ENCODE measurements around the gene L3MBTL4. TPM values are rescaled to one million over a fixed set of nuclear protein-coding genes. Genes with fewer than 3 reads are reported as not detected.

The L3MBTL4 gene
- total RNA-seq, 1 donor from 2014 or later, result under 0.01 TPM

DNA sequence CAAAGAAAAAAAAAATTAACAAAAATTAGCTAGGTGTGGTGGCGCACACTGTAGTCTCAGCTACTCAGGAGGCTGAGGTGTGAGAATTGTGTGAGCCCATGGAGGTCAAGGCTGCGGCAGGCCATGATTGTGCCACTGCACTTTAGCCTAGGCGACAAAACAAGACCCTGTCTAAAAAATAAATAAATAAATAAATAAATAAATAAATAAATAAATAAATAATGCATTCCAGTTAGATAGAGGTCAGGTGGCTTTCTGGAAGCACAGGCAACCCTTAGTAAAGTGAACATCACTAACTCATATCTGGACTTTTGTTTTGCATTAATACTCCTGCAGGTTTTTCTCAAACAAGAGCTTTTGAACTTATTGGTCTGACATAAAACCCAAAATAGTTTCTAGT is 206.8 kb downstream of the L3MBTL4 start:
- H3K36me3 ChIP-seq (ENCODE audit: control insufficient read depth, insufficient read depth, low read length), result no peaks in the 10 kb centered on the region
- H3K27me3 ChIP-seq (ENCODE audit: control insufficient read depth, insufficient read depth, low read length), result no peaks in the 10 kb centered on the region
- TF ChIP-seq, protein P1, sequence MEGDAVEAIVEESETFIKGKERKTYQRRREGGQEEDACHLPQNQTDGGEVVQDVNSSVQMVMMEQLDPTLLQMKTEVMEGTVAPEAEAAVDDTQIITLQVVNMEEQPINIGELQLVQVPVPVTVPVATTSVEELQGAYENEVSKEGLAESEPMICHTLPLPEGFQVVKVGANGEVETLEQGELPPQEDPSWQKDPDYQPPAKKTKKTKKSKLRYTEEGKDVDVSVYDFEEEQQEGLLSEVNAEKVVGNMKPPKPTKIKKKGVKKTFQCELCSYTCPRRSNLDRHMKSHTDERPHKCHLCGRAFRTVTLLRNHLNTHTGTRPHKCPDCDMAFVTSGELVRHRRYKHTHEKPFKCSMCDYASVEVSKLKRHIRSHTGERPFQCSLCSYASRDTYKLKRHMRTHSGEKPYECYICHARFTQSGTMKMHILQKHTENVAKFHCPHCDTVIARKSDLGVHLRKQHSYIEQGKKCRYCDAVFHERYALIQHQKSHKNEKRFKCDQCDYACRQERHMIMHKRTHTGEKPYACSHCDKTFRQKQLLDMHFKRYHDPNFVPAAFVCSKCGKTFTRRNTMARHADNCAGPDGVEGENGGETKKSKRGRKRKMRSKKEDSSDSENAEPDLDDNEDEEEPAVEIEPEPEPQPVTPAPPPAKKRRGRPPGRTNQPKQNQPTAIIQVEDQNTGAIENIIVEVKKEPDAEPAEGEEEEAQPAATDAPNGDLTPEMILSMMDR (IDR thresholded peaks at IDR 0.05; ENCODE audit: insufficient read depth, low read length, severe bottlenecking), result no peak
- FAIRE-seq (no peak), DNase-seq (ENCODE audit: low read depth) (no peak)
- no peak overlapping the region for H3K4me3 ChIP-seq (ENCODE audit: low read depth, low read length)

- TF ChIP-seq, protein P1 (IDR thresholded peaks at IDR 0.05; ENCODE audit: insufficient read depth, low read length, severe bottlenecking), result no peak
- no peaks in the 10 kb centered on the region for H3K36me3 ChIP-seq (ENCODE audit: control insufficient read depth, insufficient read depth, low read length)
- H3K4me3 ChIP-seq (ENCODE audit: low read depth, low read length), result no peak overlapping the region
- FAIRE-seq, result no peak
- no peaks in the 10 kb centered on the region for H3K27me3 ChIP-seq (ENCODE audit: control insufficient read depth, insufficient read depth, low read length)
- no peak for DNase-seq (ENCODE audit: low read depth)
Observed at GRCh38 chr18:6207116-6207515, 207.6 kb downstream of the L3MBTL4 start.

- TF ChIP-seq, protein P1 (IDR thresholded peaks at IDR 0.05; ENCODE audit: insufficient read depth, low read length, severe bottlenecking), result no peak
- H3K27me3 ChIP-seq (ENCODE audit: control insufficient read depth, insufficient read depth, low read length), result no peaks in the 10 kb centered on the region
- FAIRE-seq (no peak), DNase-seq (ENCODE audit: low read depth) (no peak)
- H3K36me3 ChIP-seq (ENCODE audit: control insufficient read depth, insufficient read depth, low read length), result no peaks in the 10 kb centered on the region
- no peak overlapping the region for H3K4me3 ChIP-seq (ENCODE audit: low read depth, low read length)
Observed at GRCh38 chr18:6205706-6206105, 209.0 kb downstream of the L3MBTL4 start.

- TF ChIP-seq, protein P1 (IDR thresholded peaks at IDR 0.05; ENCODE audit: insufficient read depth, low read length, severe bottlenecking), result no peak
- no peaks in the 10 kb centered on the region for H3K27me3 ChIP-seq (ENCODE audit: control insufficient read depth, insufficient read depth, low read length)
- no peak for DNase-seq (ENCODE audit: low read depth)
Observed at GRCh38 chr18:6204476-6204875, 210.2 kb downstream of the L3MBTL4 start.

DNA sequence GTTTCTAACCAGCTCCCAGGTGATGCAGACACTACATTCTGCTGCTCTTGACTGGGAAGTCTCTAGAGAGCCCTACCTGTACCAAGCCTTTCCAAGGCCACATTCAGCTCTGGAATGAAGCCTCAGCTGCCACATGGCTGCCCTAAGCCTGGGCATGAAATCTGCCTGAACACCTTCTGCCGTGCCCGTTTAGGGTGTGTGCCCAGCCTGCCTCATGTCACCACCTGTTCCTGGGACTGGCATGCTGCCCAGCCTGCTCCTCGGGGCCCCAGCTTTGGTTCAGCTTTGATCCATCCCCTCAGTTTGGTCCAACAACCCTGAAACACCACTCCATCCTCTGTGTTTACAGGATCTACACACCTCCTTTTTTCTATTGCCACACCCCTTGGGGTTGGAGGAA is 210.9 kb downstream of the L3MBTL4 start:
- FAIRE-seq, result no peak

More at GRCh38 chr18:6204476-6204875, 210.2 kb downstream of the L3MBTL4 start:
- H3K36me3 ChIP-seq (ENCODE audit: control insufficient read depth, insufficient read depth, low read length), result no peaks in the 10 kb centered on the region
- no peak for FAIRE-seq
- no peak overlapping the region for H3K4me3 ChIP-seq (ENCODE audit: low read depth, low read length)

GRCh38 chr18:6202861-6203260 is 211.8 kb downstream of the L3MBTL4 start:
- Histone ChIP-seq H3K36me3 (ENCODE audit: control insufficient read depth, insufficient read depth, low read length) (no peaks in the 10 kb centered on the region), H3K4me3 (ENCODE audit: low read depth, low read length) (no peak overlapping the region), H3K27me3 (ENCODE audit: control insufficient read depth, insufficient read depth, low read length) (no peaks in the 10 kb centered on the region)
- TF ChIP-seq, protein P1 (IDR thresholded peaks at IDR 0.05; ENCODE audit: insufficient read depth, low read length, severe bottlenecking), result no peak
- DNase-seq (ENCODE audit: low read depth), result no peak
- no peak for FAIRE-seq

More for the DNA sequence above, 210.9 kb downstream of the L3MBTL4 start:
- DNase-seq (ENCODE audit: low read depth), result no peak
- TF ChIP-seq, protein P1 (IDR thresholded peaks at IDR 0.05; ENCODE audit: insufficient read depth, low read length, severe bottlenecking), result no peak
- Histone ChIP-seq H3K27me3 (ENCODE audit: control insufficient read depth, insufficient read depth, low read length) (no peaks in the 10 kb centered on the region), H3K36me3 (ENCODE audit: control insufficient read depth, insufficient read depth, low read length) (no peaks in the 10 kb centered on the region), H3K4me3 (ENCODE audit: low read depth, low read length) (no peak overlapping the region)
